H1 (cell line): ENCODE measurements around the gene SRRT. TPM values are rescaled to one million over a fixed set of nuclear protein-coding genes. Genes with fewer than 3 reads are reported as not detected.

Source experiments
- ASH2L ChIP-seq: fragments of 200-600, 300-600 bp; sonication (generic); IDR thresholded peaks from one replicate; pipeline ENCODE4 v1.7.1; 2017; ENCODE audit warnings: low read length
- CBX5 ChIP-seq: fragments of 300-800, 300-1000 bp; sonication (generic); IDR thresholded peaks from 2 replicates; pipeline ENCODE4 v1.7.1; 2016; ENCODE audit warnings: antibody characterized with exemption, low read length, low read depth
- CEBPB ChIP-seq: IDR thresholded peaks from 2 replicates; pipeline ENCODE4 v1.6.1; 2012; ENCODE audit warnings: low read depth, low read length
- CHD2 ChIP-seq: IDR thresholded peaks from 2 replicates; pipeline ENCODE4 v1.6.1; 2012; ENCODE audit warnings: low read length, improper control_type of control experiment
- CREB1 ChIP-seq: IDR thresholded peaks from 2 replicates; pipeline ENCODE4 v1.6.1; 2012; ENCODE audit warnings: inconsistent platforms
- EGR1 ChIP-seq: IDR thresholded peaks from 2 replicates; pipeline ENCODE4 v1.6.1; 2011; ENCODE audit warnings: low read depth, low read length, borderline replicate concordance
- EP300 ChIP-seq, 2 experiments: IDR thresholded peaks; 1 replicate in 1 of 2; 2 replicates in 1 of 2; pipeline ENCODE4 v1.6.1; 2011 to 2012; ENCODE audit warnings: low read depth in 2 of 2, low read length in 2 of 2, mild to moderate bottlenecking in 2 of 2, borderline replicate concordance in 1 of 2, inconsistent platforms in 1 of 2, moderate library complexity in 1 of 2
- EZH2 ChIP-seq: fragments of 200-600 bp; sonication (generic); IDR thresholded peaks from 2 replicates; pipeline ENCODE4 v1.7.1; 2012; ENCODE audit warnings: low read depth, mild to moderate bottlenecking, moderate library complexity, low read length, inconsistent platforms; ENCODE audit not compliant: severe bottlenecking
- GABPA ChIP-seq: IDR thresholded peaks from 2 replicates; pipeline ENCODE4 v1.6.1; 2011; ENCODE audit warnings: mild to moderate bottlenecking, low read length, moderate library complexity, borderline replicate concordance; ENCODE audit not compliant: insufficient read depth
- HDAC6 ChIP-seq: IDR thresholded peaks from one replicate; pipeline ENCODE4 v1.7.1; 2012; ENCODE audit warnings: low read depth, mild to moderate bottlenecking, inconsistent platforms, low read length, moderate library complexity
- JUND ChIP-seq: IDR thresholded peaks from 2 replicates; pipeline ENCODE4 v1.6.1; 2011; ENCODE audit warnings: mild to moderate bottlenecking, improper control_type of control experiment, low read length
- KDM4A ChIP-seq: IDR thresholded peaks from one replicate; pipeline ENCODE4 v1.7.1; 2012; ENCODE audit warnings: low read depth, mild to moderate bottlenecking, moderate library complexity, low read length, inconsistent platforms; ENCODE audit not compliant: severe bottlenecking
- MAFK ChIP-seq: IDR thresholded peaks from 2 replicates; pipeline ENCODE4 v1.6.1; 2012; ENCODE audit warnings: low read depth, mild to moderate bottlenecking, improper control_type of control experiment, low read length
- MAX ChIP-seq: IDR thresholded peaks from 2 replicates; pipeline ENCODE4 v1.6.1; 2012; ENCODE audit warnings: inconsistent platforms
- NRF1 ChIP-seq: IDR thresholded peaks from 2 replicates; pipeline ENCODE4 v1.6.1; 2011; ENCODE audit warnings: mild to moderate bottlenecking, low read depth, low read length, improper control_type of control experiment
- POLR2A ChIP-seq, 2 experiments: IDR thresholded peaks; 1 replicate in 1 of 2; 2 replicates in 1 of 2; pipeline ENCODE4 v1.6.1; 2011; ENCODE audit warnings: low read depth in 2 of 2, low read length in 2 of 2, mild to moderate bottlenecking in 2 of 2; ENCODE audit errors: control extremely low read depth in 1 of 2
- POU5F1 ChIP-seq: IDR thresholded peaks from 2 replicates; pipeline ENCODE4 v1.6.1; 2011; ENCODE audit warnings: low read depth, mild to moderate bottlenecking, low read length, moderate library complexity
- RXRA ChIP-seq: IDR thresholded peaks from 2 replicates; pipeline ENCODE4 v1.6.1; 2011; ENCODE audit warnings: low read depth, mild to moderate bottlenecking, low read length, moderate library complexity; ENCODE audit not compliant: insufficient read depth
- SAP30 ChIP-seq: fragments of 300-600 bp; sonication (generic); IDR thresholded peaks from 2 replicates; pipeline ENCODE4 v1.7.1; 2012; ENCODE audit warnings: low read length, moderate library complexity, mild to moderate bottlenecking, inconsistent platforms; ENCODE audit not compliant: insufficient read depth, insufficient replicate concordance
- SP4 ChIP-seq: IDR thresholded peaks from 2 replicates; pipeline ENCODE4 v1.6.1; 2012; ENCODE audit warnings: low read length, inconsistent platforms
- SUZ12 ChIP-seq: fragments of 200-600 bp; sonication (generic); IDR thresholded peaks from 2 replicates; pipeline ENCODE4 v1.6.1; 2012; ENCODE audit warnings: mild to moderate bottlenecking, inconsistent platforms, low read length, moderate library complexity, mixed read lengths
- TCF12 ChIP-seq: IDR thresholded peaks from 2 replicates; pipeline ENCODE4 v1.6.1; 2011; ENCODE audit warnings: low read depth, mild to moderate bottlenecking, low read length
- ZNF274 ChIP-seq: IDR thresholded peaks from 2 replicates; pipeline ENCODE4 v1.7.0; 2012; ENCODE audit warnings: low read length, borderline replicate concordance; ENCODE audit errors: extremely low read depth
- polyA plus RNA-seq, 7 experiments: library from polyadenylated mRNA; depleted of rRNA in 3 of 7; stranded (reverse) in 5 of 7; unstranded in 2 of 7; fragments of >200 nt in 5 of 7; fragments of 200-250 nt in 2 of 7; gene quantifications; 1 replicate in 5 of 7; 2 replicates in 1 of 7; 4 replicates in 1 of 7; pipeline versions ENCODE4 v1.2.1 to v1.2.3, GENCODE V29; 2011 to 2013; ENCODE audit warnings: missing spikeins in 2 of 7, mixed read lengths in 2 of 7
- total RNA-seq: library from RNA; stranded (reverse); fragmentation: NEBNext Ultra II Directional; extraction: Animal tissue kit (Norgen Biotek cat#: 25700); gene quantifications from 2 replicates; pipeline ENCODE4 v1.2.1, GENCODE V29; 2021
- TF ChIP-seq, protein P1 (sequence below): IDR thresholded peaks from 2 replicates; pipeline ENCODE4 v1.6.1; 2011; ENCODE audit warnings: low read length, improper control_type of control experiment

SRRT gene
- total and polyA plus RNA-seq, 2 of the 8 experiments (the other 6 are each of a cell fraction or from before 2014, with no cell fraction given): 66.7 to 237 TPM

DNA sequence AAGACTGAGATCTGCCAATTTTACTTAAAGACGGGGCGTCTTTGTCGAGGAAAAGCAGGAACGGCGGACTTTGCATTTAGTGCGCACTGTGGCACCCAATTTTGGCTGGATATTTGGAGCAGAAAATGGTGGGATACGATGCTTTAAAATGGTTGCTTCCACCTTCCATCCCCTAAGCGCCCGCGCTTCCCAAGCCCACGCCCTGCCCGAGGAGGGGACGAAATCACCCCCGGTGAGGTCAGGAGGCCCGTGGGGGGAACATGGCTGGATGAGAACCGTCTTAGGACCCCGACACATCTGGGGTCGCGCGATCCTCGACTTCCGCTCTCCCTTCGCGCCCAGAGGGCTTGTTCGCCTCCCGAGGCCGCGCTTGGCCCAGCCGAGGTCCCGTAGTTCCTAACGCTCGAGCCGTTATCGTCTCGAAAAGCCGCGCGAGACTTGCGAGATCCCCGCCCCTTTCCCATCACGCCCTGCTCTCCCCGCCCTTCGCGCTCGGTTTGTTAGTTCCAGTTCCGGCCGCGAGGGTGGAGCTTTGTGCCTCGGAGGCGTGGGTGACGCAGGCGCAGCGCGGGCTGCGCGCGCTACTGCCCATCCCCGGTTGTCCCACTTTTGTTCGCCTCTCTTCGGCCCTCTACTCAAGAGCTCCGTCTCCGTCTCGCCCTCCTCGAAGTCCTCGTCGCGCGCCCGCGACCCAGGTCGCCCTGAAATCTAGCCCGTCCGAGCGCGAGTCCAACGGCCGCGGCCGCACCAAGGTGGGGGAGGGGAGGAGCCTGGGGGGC is at the start of gene SRRT (continued):
- TF ChIP-seq SAP30: no peak
- TF ChIP-seq SUZ12: no peak
- TF ChIP-seq EZH2: no peak
- no peak for TF ChIP-seq RXRA
- TF ChIP-seq TCF12: no peak
- no peak for TF ChIP-seq GABPA
- peak; percentile 77 for TF ChIP-seq CREB1
- peak; percentile 84 for TF ChIP-seq ASH2L
- TF ChIP-seq MAFK: no peak; the same call in 1 of the 2 replicates
- TF ChIP-seq JUND: no peak
- TF ChIP-seq CBX5: no peak
- TF ChIP-seq, protein P1, sequence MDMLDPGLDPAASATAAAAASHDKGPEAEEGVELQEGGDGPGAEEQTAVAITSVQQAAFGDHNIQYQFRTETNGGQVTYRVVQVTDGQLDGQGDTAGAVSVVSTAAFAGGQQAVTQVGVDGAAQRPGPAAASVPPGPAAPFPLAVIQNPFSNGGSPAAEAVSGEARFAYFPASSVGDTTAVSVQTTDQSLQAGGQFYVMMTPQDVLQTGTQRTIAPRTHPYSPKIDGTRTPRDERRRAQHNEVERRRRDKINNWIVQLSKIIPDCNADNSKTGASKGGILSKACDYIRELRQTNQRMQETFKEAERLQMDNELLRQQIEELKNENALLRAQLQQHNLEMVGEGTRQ: no peak; the same call in 1 of the 2 replicates
- peak; percentile 54; the same call in 1 of the 2 replicates for TF ChIP-seq EGR1
- peak; percentile 66 for TF ChIP-seq NRF1
- peak; percentile 68; the same call in 1 of the 2 replicates for TF ChIP-seq MAX
- TF ChIP-seq KDM4A: peak; percentile 56
- TF ChIP-seq ZNF274: no peak
- TF ChIP-seq EP300 (IDR thresholded peaks at IDR 0.05; ENCODE audit: borderline replicate concordance in 1 of 2, low read depth in 2 of 2, low read length in 2 of 2): no peak; a peak in 1 of 3 replicates
- no peak for TF ChIP-seq HDAC6
- TF ChIP-seq CHD2: peak; percentile 96
- peak; percentile 76; the same call in 1 of the 2 replicates for TF ChIP-seq SP4
- no peak for TF ChIP-seq CEBPB
- peak in 1 of 2 experiments; percentile 98; a peak in 2 of 3 replicates for TF ChIP-seq POLR2A (IDR thresholded peaks at IDR 0.05; ENCODE audit: control extremely low read depth in 1 of 2, low read depth in 2 of 2, low read length in 2 of 2)
- no peak for TF ChIP-seq POU5F1
